HFF-Myc (cell line): ENCODE results near the gene PGAP2.

Source experiments
- DNase-seq: peaks from one replicate; pipeline ENCODE4 v3.0.0-alpha.2; 2011; ENCODE audit warnings: low read depth; ENCODE audit errors: extremely low read depth
- H3K4me3 ChIP-seq: replicated peaks from 2 replicates; pipeline ENCODE4 v1.5.1; 2011; ENCODE audit warnings: low read depth, mild to moderate bottlenecking, control low read depth, low read length
- TF ChIP-seq, protein P1 (sequence below): IDR thresholded peaks from 2 replicates; pipeline ENCODE4 v1.5.1; 2012; ENCODE audit warnings: mild to moderate bottlenecking, low read depth, low read length, control low read depth; ENCODE audit errors: missing control alignments

The PGAP2 gene

DNA sequence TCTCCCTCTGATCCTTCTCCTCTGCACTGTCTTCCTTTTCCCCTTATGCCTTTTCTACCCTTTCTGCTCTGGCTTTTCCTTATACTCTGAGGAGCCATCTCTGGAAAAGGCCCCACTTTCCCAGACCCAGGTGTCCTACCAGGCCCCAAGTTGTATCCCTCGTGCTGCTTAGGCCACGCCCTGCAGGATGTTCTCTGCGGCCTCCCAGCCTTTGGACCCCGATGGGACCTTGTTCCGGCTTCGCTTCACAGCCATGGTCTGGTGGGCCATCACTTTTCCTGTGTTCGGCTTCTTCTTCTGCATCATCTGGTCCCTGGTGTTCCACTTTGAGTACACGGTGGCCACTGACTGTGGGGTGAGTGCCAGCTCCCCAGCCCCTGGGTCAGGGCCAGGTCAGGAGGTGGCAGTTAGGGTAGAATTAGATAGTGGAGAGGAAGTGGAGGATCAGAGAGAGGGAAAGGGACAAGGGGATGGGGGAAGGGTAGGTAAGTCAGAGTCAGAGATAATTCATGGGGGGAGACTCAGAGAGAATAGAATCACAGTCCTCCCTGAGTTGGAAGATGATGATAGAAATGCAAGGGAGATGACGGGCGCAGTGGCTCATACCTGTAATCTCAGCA lies 8.9 kb downstream of the PGAP2 start:
- no peak for DNase-seq
- H3K4me3 ChIP-seq = no peak overlapping the region
- TF ChIP-seq, protein P1, sequence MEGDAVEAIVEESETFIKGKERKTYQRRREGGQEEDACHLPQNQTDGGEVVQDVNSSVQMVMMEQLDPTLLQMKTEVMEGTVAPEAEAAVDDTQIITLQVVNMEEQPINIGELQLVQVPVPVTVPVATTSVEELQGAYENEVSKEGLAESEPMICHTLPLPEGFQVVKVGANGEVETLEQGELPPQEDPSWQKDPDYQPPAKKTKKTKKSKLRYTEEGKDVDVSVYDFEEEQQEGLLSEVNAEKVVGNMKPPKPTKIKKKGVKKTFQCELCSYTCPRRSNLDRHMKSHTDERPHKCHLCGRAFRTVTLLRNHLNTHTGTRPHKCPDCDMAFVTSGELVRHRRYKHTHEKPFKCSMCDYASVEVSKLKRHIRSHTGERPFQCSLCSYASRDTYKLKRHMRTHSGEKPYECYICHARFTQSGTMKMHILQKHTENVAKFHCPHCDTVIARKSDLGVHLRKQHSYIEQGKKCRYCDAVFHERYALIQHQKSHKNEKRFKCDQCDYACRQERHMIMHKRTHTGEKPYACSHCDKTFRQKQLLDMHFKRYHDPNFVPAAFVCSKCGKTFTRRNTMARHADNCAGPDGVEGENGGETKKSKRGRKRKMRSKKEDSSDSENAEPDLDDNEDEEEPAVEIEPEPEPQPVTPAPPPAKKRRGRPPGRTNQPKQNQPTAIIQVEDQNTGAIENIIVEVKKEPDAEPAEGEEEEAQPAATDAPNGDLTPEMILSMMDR = no peak

GRCh38 chr11:3820971-3821370 lies 12.6 kb downstream of the PGAP2 start:
- no peak for DNase-seq
- TF ChIP-seq, protein P1 = no peak
- H3K4me3 ChIP-seq = no peak overlapping the region

GRCh38 chr11:3822312-3822711 lies 14.0 kb downstream of the PGAP2 start:
- TF ChIP-seq, protein P1 = no peak
- no peak for DNase-seq
- H3K4me3 ChIP-seq = no peak overlapping the region

DNA sequence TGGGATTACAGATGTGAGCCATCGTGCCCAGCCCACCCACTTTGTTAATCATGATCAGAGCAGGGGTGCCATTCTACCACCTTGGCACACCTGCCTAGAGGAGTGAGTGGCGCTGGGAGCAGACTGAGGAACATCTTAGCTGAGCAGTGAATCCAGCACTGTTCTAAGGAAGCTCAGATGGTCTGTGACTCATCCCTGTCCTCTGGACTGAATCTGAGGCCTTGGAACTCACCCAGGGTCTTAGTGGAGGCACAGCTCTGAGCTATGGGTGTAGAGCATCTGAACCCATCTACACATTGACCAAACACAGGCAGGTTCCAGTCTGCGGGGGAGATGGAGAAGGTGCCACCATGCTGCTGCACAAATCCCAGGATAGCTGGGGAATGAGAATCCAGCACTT lies 14.9 kb downstream of the PGAP2 start:
- TF ChIP-seq, protein P1 = no peak
- DNase-seq = peak; percentile 62
- no peak overlapping the region for H3K4me3 ChIP-seq

DNA sequence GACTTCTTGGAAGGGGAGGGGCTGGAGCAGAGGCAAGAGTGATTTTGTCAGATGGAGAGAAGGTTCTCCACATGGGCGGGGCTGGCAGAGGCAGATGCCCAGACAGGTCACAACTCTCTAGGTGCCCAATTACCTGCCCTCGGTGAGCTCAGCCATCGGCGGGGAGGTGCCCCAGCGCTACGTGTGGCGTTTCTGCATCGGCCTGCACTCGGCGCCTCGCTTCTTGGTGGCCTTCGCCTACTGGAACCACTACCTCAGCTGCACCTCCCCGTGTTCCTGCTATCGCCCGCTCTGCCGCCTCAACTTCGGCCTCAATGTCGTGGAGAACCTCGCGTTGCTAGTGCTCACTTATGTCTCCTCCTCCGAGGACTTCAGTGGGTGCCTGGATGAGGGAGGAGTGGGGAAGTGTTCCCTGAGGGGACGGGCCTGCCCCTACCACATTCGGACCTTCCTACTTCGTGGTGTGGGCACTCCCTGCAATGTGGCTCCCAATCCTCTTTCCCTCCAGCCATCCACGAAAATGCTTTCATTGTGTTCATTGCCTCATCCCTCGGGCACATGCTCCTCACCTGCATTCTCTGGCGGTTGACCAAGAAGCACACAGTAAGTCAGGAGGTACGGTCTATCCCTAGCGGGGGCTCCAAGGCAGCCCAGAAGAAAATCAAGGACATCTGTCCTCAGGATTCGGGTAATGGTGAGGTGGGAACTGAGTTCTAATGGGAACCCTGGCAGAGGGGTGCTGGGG lies 15.6 kb downstream of the PGAP2 start:
- TF ChIP-seq, protein P1 = no peak
- no peak for DNase-seq
- H3K4me3 ChIP-seq = no peak overlapping the region

DNA sequence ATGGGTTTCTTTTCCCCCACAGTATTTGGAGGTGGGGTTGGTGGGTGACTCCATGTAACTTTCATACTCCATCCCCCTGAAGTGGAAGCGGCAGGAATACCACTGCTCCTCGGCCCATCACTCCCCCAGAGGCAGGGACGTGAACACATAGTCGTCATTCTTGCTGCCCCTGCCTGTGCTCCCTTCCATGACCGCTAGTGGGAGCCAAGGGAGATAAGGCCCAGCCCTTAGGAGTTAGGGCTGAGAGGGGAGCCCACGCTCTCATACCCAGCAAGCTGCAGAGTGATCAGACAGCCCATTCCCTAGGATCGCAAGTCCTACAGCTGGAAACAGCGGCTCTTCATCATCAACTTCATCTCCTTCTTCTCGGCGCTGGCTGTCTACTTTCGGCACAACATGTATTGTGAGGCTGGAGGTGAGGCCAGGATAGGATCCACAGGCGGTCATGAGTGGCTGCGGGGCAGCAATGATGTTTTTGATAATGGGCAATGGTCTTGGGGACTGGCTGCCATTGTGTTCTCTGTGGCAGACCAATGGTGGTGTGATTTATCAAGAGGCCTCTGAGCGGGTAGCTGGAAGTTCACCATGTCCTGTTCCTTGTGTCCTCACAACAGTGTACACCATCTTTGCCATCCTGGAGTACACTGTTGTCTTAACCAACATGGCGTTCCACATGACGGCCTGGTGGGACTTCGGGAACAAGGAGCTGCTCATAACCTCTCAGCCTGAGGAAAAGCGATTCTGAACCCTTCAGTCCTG lies 16.5 kb downstream of the PGAP2 start:
- no peak for DNase-seq
- TF ChIP-seq, protein P1 = peak; percentile 76
- no peak overlapping the region for H3K4me3 ChIP-seq
